Fibroblast of the aortic adventitia (primary cell): ENCODE data around the gene FAM47E. TPM values are rescaled to one million over a fixed set of nuclear protein-coding genes. Genes with fewer than 3 reads are reported as not detected.

Experiments used
- DNase-seq: peaks from one replicate; pipeline ENCODE4 v3.0.0-alpha.2; 2010; ENCODE audit warnings: low read depth
- H3K4me3 ChIP-seq: 2 replicates; pipeline ENCODE4 v1.5.1; 2011; ENCODE audit warnings: low read depth, mild to moderate bottlenecking, control low read depth, low read length, moderate library complexity
- total RNA-seq: library from RNA; depleted of rRNA; stranded (reverse); fragments of >200 nt; gene quantifications from 2 replicates; pipeline ENCODE4 v1.2.3, GENCODE V29; 2012; ENCODE audit warnings: low replicate concordance
- TF ChIP-seq, protein P1 (sequence below): IDR thresholded peaks from 2 replicates; pipeline ENCODE4 v1.5.1; 2011; ENCODE audit warnings: mild to moderate bottlenecking, low read length, control low read depth, inconsistent platforms; ENCODE audit not compliant: insufficient read depth

FAM47E gene
- total RNA-seq, 1 donor, result 0.18 TPM

DNA sequence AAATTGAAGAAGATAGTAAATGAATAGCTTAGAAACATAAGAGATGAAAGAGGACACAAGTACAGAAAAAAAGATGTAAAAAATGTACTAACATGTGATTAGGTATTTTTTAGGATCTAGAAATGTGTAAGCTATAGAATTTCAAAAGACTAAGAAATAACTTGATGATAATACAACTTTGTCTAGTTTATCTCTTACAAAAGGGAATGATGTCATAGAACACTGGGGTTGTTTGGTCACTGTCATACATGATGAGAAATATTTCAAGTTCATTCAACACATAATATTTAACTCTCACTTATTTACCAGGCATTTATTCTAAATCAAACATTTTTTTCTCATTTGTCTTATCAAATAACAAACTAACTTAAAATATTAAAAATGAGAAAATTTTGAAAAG is 73.6 kb downstream of the FAM47E start:
- DNase-seq, result no peak
- TF ChIP-seq, protein P1, sequence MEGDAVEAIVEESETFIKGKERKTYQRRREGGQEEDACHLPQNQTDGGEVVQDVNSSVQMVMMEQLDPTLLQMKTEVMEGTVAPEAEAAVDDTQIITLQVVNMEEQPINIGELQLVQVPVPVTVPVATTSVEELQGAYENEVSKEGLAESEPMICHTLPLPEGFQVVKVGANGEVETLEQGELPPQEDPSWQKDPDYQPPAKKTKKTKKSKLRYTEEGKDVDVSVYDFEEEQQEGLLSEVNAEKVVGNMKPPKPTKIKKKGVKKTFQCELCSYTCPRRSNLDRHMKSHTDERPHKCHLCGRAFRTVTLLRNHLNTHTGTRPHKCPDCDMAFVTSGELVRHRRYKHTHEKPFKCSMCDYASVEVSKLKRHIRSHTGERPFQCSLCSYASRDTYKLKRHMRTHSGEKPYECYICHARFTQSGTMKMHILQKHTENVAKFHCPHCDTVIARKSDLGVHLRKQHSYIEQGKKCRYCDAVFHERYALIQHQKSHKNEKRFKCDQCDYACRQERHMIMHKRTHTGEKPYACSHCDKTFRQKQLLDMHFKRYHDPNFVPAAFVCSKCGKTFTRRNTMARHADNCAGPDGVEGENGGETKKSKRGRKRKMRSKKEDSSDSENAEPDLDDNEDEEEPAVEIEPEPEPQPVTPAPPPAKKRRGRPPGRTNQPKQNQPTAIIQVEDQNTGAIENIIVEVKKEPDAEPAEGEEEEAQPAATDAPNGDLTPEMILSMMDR, result no peak

DNA sequence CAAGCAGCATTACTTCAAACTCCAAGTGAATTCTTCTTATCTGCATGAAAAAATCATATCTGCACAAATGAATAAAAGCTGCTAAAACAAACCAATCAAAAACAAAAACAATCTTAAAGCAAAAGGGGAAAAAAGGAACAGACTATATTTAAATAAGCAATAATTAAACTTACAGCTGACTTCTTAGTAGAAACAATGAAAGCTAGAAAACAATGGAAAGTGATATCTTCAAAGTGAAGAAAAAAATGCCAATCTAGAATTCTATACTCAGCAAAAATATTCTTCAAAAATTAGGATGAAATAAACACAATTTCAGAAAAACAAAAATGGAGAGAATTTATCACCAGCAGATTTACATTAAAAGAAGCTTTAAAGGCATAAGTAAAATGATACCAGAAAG is 75.0 kb downstream of the FAM47E start:
- no peak for DNase-seq
- TF ChIP-seq, protein P1, result no peak
- no peak overlapping the region for H3K4me3 ChIP-seq

More for the DNA sequence above, 73.6 kb downstream of the FAM47E start:
- no peak overlapping the region for H3K4me3 ChIP-seq

Other genes starting within 250 kb of the FAM47E start
- not detected in 2 replicates for gene CXCL9, start 244.2 kb upstream of the FAM47E start, total RNA-seq
- gene CXCL10, start 228.2 kb upstream of the FAM47E start, total RNA-seq, result not detected in 2 replicates
- gene CXCL11, start 215.7 kb upstream of the FAM47E start, total RNA-seq, result not detected in 2 replicates
- not detected in 2 replicates for gene ART3, start 177.0 kb upstream of the FAM47E start, total RNA-seq
- 28.2 and 64.4 TPM in 2 replicates for gene NUP54, start 103.3 kb upstream of the FAM47E start, total RNA-seq
- 114 and 184 TPM in 2 replicates for gene SCARB2, start 37.9 kb upstream of the FAM47E start, total RNA-seq
- gene STBD1, start 55.0 kb downstream of the FAM47E start, total RNA-seq, result 3.6 and 5.0 TPM in 2 replicates
- gene CCDC158, start 169.4 kb downstream of the FAM47E start, total RNA-seq, result 0.65 and 0.90 TPM in 2 replicates
- gene SHROOM3, start 183.5 kb downstream of the FAM47E start, total RNA-seq, result 1.6 and 18.0 TPM in 2 replicates